ENCODE measurements around the gene MAL.

GRCh38 chr2:95063086-95063958 is 37.8 kb downstream of the MAL start:
- TF ChIP-seq CTCF (IDR thresholded peaks at IDR 0.05) = no peak
- TF ChIP-seq POLR2AphosphoS5 (IDR thresholded peaks at IDR 0.05) = no peak
- no peak for TF ChIP-seq POLR2A (IDR thresholded peaks at IDR 0.05)

Data from prostate gland (tissue), 2 donors.